ENCODE results near the gene ZNF175. TPM values are rescaled to one million over a fixed set of nuclear protein-coding genes. Genes with fewer than 3 reads are reported as not detected.

ZNF175 gene
- total RNA-seq, 6 donors from 2014 or later = 5.3 to 23.3 (median 12.0) TPM

GRCh38 chr19:51632126-51632525, 61.0 kb downstream of the ZNF175 start:
- WGBS, 2 donors = 73 to 74% methylated on average over 2 to 5 of the region's 5 CpGs
- H3K27me3 ChIP-seq = no peaks in the 10 kb centered on the region
- no peaks in the 10 kb centered on the region for H3K36me3 ChIP-seq
- ATAC-seq (ENCODE audit: low FRiP score in 2 of 2) (no peak), DNase-seq (no peak)
- no peaks in the 10 kb centered on the region for H3K4me1 ChIP-seq
- TF ChIP-seq POLR2A (IDR thresholded peaks at IDR 0.05) = no peak
- TF ChIP-seq CTCF (IDR thresholded peaks at IDR 0.05) = no peak
- TF ChIP-seq POLR2AphosphoS5 (IDR thresholded peaks at IDR 0.05) = no peak
- no peak for TF ChIP-seq EP300 (IDR thresholded peaks at IDR 0.05)
- no peak overlapping the region for H3K4me3 ChIP-seq
- no peaks in the 10 kb centered on the region for H3K9me3 ChIP-seq
- H3K27ac ChIP-seq = no peak overlapping the region

GRCh38 chr19:51637362-51637978, 66.4 kb downstream of the ZNF175 start:
- H3K4me3 ChIP-seq = no peak overlapping the region
- TF ChIP-seq POLR2AphosphoS5 (IDR thresholded peaks at IDR 0.05) = no peak
- peak in 3 of 6 experiments; percentile 16 to 42 (median 26) for TF ChIP-seq CTCF (IDR thresholded peaks at IDR 0.05)
- WGBS, 2 donors = 19 to 25% methylated on average over 5 of the region's 5 CpGs
- H3K4me1 ChIP-seq = no peaks in the 10 kb centered on the region
- DNase-seq (no peak), ATAC-seq (ENCODE audit: low FRiP score in 2 of 2) (no peak)
- H3K27me3 ChIP-seq = no peaks in the 10 kb centered on the region
- no peaks in the 10 kb centered on the region for H3K36me3 ChIP-seq
- H3K9me3 ChIP-seq = no peaks in the 10 kb centered on the region
- H3K27ac ChIP-seq = no peak overlapping the region

- no peaks in the 10 kb centered on the region for H3K4me1 ChIP-seq
- no peak for ATAC-seq (ENCODE audit: low FRiP score in 2 of 2)
- H3K27ac ChIP-seq = no peak overlapping the region
- H3K36me3 ChIP-seq = no peaks in the 10 kb centered on the region
- H3K9me3 ChIP-seq = no peaks in the 10 kb centered on the region
- H3K27me3 ChIP-seq = no peaks in the 10 kb centered on the region
- WGBS, 2 donors = 70 to 80% methylated on average over 4 of the region's 4 CpGs
- DNase-seq = no peak
- no peak overlapping the region for H3K4me3 ChIP-seq
- no peak for TF ChIP-seq EP300 (IDR thresholded peaks at IDR 0.05)
- TF ChIP-seq CTCF (IDR thresholded peaks at IDR 0.05) = no peak
- TF ChIP-seq POLR2A (IDR thresholded peaks at IDR 0.05) = no peak
- TF ChIP-seq POLR2AphosphoS5 (IDR thresholded peaks at IDR 0.05) = no peak
These were observed 68.8 kb downstream of the ZNF175 start for GRCh38 chr19:51639916-51640315.

GRCh38 chr19:51640386-51640785, 69.3 kb downstream of the ZNF175 start:
- ATAC-seq (ENCODE audit: low FRiP score in 2 of 2) (no peak), DNase-seq (no peak)
- H3K36me3 ChIP-seq = no peaks in the 10 kb centered on the region
- no peak overlapping the region for H3K27ac ChIP-seq
- TF ChIP-seq EP300 (IDR thresholded peaks at IDR 0.05) (no peak), POLR2AphosphoS5 (IDR thresholded peaks at IDR 0.05) (no peak), CTCF (IDR thresholded peaks at IDR 0.05) (no peak), POLR2A (IDR thresholded peaks at IDR 0.05) (no peak)
- no peaks in the 10 kb centered on the region for H3K4me1 ChIP-seq
- no peaks in the 10 kb centered on the region for H3K9me3 ChIP-seq
- H3K27me3 ChIP-seq = no peaks in the 10 kb centered on the region
- WGBS, 2 donors = 86 to 94% methylated on average over 3 of the region's 3 CpGs
- H3K4me3 ChIP-seq = no peak overlapping the region

GRCh38 chr19:51641648-51642047, 70.6 kb downstream of the ZNF175 start:
- Histone ChIP-seq H3K4me1 (no peaks in the 10 kb centered on the region), H3K36me3 (no peaks in the 10 kb centered on the region), H3K4me3 (no peak overlapping the region), H3K27ac (no peak overlapping the region), H3K27me3 (no peaks in the 10 kb centered on the region), H3K9me3 (no peaks in the 10 kb centered on the region)
- no peak for TF ChIP-seq POLR2A (IDR thresholded peaks at IDR 0.05)
- no peak for TF ChIP-seq EP300 (IDR thresholded peaks at IDR 0.05)
- no peak for TF ChIP-seq CTCF (IDR thresholded peaks at IDR 0.05)
- TF ChIP-seq POLR2AphosphoS5 (IDR thresholded peaks at IDR 0.05) = no peak
- DNase-seq = no peak
- ATAC-seq (ENCODE audit: low FRiP score in 2 of 2) = no peak
